Measurements from ENCODE around the gene TM7SF2. TPM values are rescaled to one million over a fixed set of nuclear protein-coding genes. Genes with fewer than 3 reads are reported as not detected.

The TM7SF2 gene
- total RNA-seq, 1 experiment from 2014 or later: 74.8 TPM

GRCh38 chr11:65084598-65085375 is 26.9 kb upstream of the TM7SF2 start:
- peaks cover 3% of the 10 kb centered on the region for H3K79me1 ChIP-seq (ENCODE audit: insufficient read depth, low read depth, low read length, poor library complexity, severe bottlenecking)
- H3K4me3 Mint-ChIP-seq: peak overlapping the region; percentile 97 to 99
- no peaks in the 10 kb centered on the region for H3K27me3 Mint-ChIP-seq (ENCODE audit: low read depth)
- no peak overlapping the region for H2BK120ac ChIP-seq (ENCODE audit: low read depth, low read length, poor library complexity, severe bottlenecking)
- H3K23ac ChIP-seq (ENCODE audit: insufficient read length, low read depth, low read length): no peak overlapping the region
- no peaks in the 10 kb centered on the region; a peak in 1 of 5 replicates for H3K9me3 Mint-ChIP-seq
- peak overlapping the region; percentile 79 for H3K27ac ChIP-seq (ENCODE audit: insufficient read length, low read depth, low read length)
- no peak for DNase-seq
- peaks cover 23 to 68% (median 65%) of the 10 kb centered on the region in 3 experiments for H3K36me3 Mint-ChIP-seq (ENCODE audit: insufficient read depth in 1 of 3, low read depth in 3 of 3)
- H4K8ac ChIP-seq (replicated peaks; ENCODE audit: insufficient read length, low read depth, low read length): no peak overlapping the region
- peak overlapping the region; percentile 98 to 100 (median 99) for H3K27ac Mint-ChIP-seq
- H2AFZ ChIP-seq (ENCODE audit: low read length): no peak overlapping the region
- TF ChIP-seq, protein P1, sequence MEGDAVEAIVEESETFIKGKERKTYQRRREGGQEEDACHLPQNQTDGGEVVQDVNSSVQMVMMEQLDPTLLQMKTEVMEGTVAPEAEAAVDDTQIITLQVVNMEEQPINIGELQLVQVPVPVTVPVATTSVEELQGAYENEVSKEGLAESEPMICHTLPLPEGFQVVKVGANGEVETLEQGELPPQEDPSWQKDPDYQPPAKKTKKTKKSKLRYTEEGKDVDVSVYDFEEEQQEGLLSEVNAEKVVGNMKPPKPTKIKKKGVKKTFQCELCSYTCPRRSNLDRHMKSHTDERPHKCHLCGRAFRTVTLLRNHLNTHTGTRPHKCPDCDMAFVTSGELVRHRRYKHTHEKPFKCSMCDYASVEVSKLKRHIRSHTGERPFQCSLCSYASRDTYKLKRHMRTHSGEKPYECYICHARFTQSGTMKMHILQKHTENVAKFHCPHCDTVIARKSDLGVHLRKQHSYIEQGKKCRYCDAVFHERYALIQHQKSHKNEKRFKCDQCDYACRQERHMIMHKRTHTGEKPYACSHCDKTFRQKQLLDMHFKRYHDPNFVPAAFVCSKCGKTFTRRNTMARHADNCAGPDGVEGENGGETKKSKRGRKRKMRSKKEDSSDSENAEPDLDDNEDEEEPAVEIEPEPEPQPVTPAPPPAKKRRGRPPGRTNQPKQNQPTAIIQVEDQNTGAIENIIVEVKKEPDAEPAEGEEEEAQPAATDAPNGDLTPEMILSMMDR (conservative IDR thresholded peaks at IDR 0.05): no peak
- no peak overlapping the region for H2AK5ac ChIP-seq (ENCODE audit: insufficient read length, low read length)
- no peak overlapping the region for H2BK12ac ChIP-seq (ENCODE audit: insufficient read length, low read depth, low read length)
- H3K9me3 ChIP-seq (ENCODE audit: control insufficient read depth, low read depth, low read length): no peaks in the 10 kb centered on the region
- H3K27me3 ChIP-seq (ENCODE audit: insufficient read depth, low read length): no peaks in the 10 kb centered on the region
- H3K4me1 ChIP-seq (ENCODE audit: insufficient read depth, low read length): no peaks in the 10 kb centered on the region
- peaks cover 8% of the 10 kb centered on the region; the same call in 1 of the 2 replicates for H3K79me2 ChIP-seq (ENCODE audit: insufficient read depth, low read length)
- H3K4me2 ChIP-seq (ENCODE audit: insufficient read depth, insufficient read length, low read length): peak overlapping the region; percentile 79
- H3K9ac ChIP-seq (ENCODE audit: extremely low read depth, insufficient read length, low read length): peak overlapping the region; percentile 93
- H2BK5ac ChIP-seq (ENCODE audit: insufficient read length, low read length): no peak overlapping the region
- peak overlapping the region; percentile 69 for H3K18ac ChIP-seq (ENCODE audit: insufficient read length, low read depth, low read length)
- peaks cover 3% of the 10 kb centered on the region for H4K20me1 ChIP-seq (ENCODE audit: control insufficient read depth, insufficient read depth, insufficient read length)
- H2BK20ac ChIP-seq (ENCODE audit: low read depth, low read length, poor library complexity, severe bottlenecking): no peak overlapping the region
- H3K14ac ChIP-seq (ENCODE audit: insufficient read depth, low read length): peak overlapping the region; percentile 85
- peaks cover 14 to 16% of the 10 kb centered on the region in 2 experiments for H3K4me1 Mint-ChIP-seq
- H4K91ac ChIP-seq (ENCODE audit: insufficient read length, low read depth, low read length): no peak overlapping the region
- H3K23me2 ChIP-seq (ENCODE audit: insufficient read length, low read depth, low read length, poor library complexity, severe bottlenecking): peaks cover 12% of the 10 kb centered on the region
- no peak overlapping the region for H3K4ac ChIP-seq (ENCODE audit: low read depth, low read length)
- H3T11ph ChIP-seq (ENCODE audit: low read length): no peak overlapping the region
- WGBS (ENCODE audit: extremely low coverage, insufficient read length, low lambda C conversion rate): no CpG with 5 or more reads among the region's 23 CpGs
- H2BK15ac ChIP-seq (ENCODE audit: low read depth, low read length): no peak overlapping the region
- H4K5ac ChIP-seq (ENCODE audit: insufficient read length, low read depth, low read length): no peak overlapping the region
- H3K56ac ChIP-seq (ENCODE audit: insufficient read length, low read depth, low read length): no peak overlapping the region
